ENCODE data around the gene STRN.

STRN gene

DNA sequence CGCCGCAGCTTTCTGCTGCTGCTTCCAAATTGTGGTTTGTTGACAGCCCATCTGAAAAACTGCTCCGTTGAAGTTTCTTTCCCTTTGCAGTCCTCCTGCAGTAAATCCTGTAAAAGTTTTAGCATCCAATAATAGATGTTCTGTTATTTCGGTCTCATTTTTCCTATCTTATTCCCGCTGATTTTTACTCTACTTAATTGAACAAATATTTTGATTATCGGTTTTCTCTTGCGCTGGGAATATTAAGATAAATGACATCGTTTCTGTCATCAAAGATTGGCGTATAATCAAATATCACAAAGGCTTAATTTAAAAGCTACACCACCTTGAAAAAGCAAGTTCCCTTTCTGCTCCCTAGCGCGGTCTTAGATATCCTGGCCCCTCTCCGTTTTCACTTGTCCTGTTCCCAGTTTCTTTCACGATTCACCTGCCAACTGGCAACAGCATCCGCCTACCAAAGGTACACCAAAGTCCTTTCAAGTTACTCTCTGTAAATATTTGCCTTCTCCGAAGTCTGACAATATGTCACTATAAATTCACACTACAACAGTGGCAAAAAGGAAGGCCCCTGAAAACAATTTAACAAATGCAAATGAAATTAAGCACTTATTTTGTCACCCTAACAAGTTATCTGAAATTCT, 1.0 kb upstream of the STRN start:
- Histone ChIP-seq H3K27ac (ENCODE audit: low read length) (peak overlapping the region; percentile 84), H3K9ac (ENCODE audit: low read length) (peak overlapping the region; percentile 85), H3K9me3 (ENCODE audit: insufficient read depth, low read length) (no peaks in the 10 kb centered on the region), H4K20me1 (ENCODE audit: insufficient read depth, low read length) (peaks cover 10% of the 10 kb centered on the region; the same call in 1 of the 2 replicates), H3K36me3 (replicated peaks; ENCODE audit: low read depth, low read length) (no peaks in the 10 kb centered on the region), H3K4me2 (ENCODE audit: low read length) (peak overlapping the region; percentile 94), H2AFZ (ENCODE audit: low read depth, low read length) (peak overlapping the region; percentile 96), H3K4me1 (ENCODE audit: low read length) (peaks cover 31% of the 10 kb centered on the region), H3K4me3 (ENCODE audit: low read length) (peak overlapping the region; percentile 89), H3K27me3 (ENCODE audit: low read depth, low read length) (no peaks in the 10 kb centered on the region), H3K79me2 (ENCODE audit: low read length) (peaks cover 24% of the 10 kb centered on the region)
- TF ChIP-seq CTCF (IDR thresholded peaks at IDR 0.05; ENCODE audit: low read depth, low read length) (no peak), EZH2phosphoT487 (IDR thresholded peaks at IDR 0.05; ENCODE audit: low read depth) (no peak)

GRCh38 chr2:36965751-36966369, 476 bp downstream of the STRN start:
- Histone ChIP-seq H2AFZ (ENCODE audit: low read depth, low read length) (peak overlapping the region; percentile 57), H4K20me1 (ENCODE audit: insufficient read depth, low read length) (peaks cover 10% of the 10 kb centered on the region; the same call in 1 of the 2 replicates), H3K4me1 (ENCODE audit: low read length) (peaks cover 31% of the 10 kb centered on the region), H3K9me3 (ENCODE audit: insufficient read depth, low read length) (no peaks in the 10 kb centered on the region), H3K79me2 (ENCODE audit: low read length) (peaks cover 34% of the 10 kb centered on the region), H3K27ac (ENCODE audit: low read length) (peak overlapping the region; percentile 57), H3K9ac (ENCODE audit: low read length) (peak overlapping the region; percentile 88), H3K27me3 (ENCODE audit: low read depth, low read length) (no peaks in the 10 kb centered on the region), H3K4me2 (ENCODE audit: low read length) (peak overlapping the region; percentile 88), H3K36me3 (replicated peaks; ENCODE audit: low read depth, low read length) (no peaks in the 10 kb centered on the region), H3K4me3 (ENCODE audit: low read length) (peak overlapping the region; percentile 96)
- TF ChIP-seq EZH2phosphoT487 (IDR thresholded peaks at IDR 0.05; ENCODE audit: low read depth) (no peak), CTCF (IDR thresholded peaks at IDR 0.05; ENCODE audit: low read depth, low read length) (no peak)

DNA sequence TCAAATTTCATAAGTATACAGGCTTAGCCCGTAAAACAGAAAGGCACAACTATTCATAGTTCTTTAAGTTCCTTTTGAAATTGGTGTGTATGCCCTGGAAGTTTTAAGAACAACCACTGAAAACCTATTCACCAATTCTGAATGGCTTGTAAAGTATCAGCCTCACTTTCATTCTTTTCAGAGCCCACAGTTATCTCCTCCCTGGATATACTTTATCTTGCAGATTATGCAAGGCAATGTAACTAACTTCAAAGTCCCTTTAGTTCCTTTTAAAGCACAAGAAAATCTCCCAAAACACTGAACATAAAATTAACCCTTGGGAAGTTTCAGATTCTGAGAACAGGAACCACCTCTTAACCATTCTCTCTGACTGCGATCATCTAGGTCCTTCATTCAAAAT, 1.1 kb downstream of the STRN start:
- Histone ChIP-seq H3K79me2 (ENCODE audit: low read length) (peaks cover 34% of the 10 kb centered on the region), H4K20me1 (ENCODE audit: insufficient read depth, low read length) (peaks cover 10% of the 10 kb centered on the region; the same call in 1 of the 2 replicates), H3K9me3 (ENCODE audit: insufficient read depth, low read length) (no peaks in the 10 kb centered on the region), H3K4me3 (ENCODE audit: low read length) (peak overlapping the region; percentile 96), H3K27ac (ENCODE audit: low read length) (no peak overlapping the region), H3K36me3 (replicated peaks; ENCODE audit: low read depth, low read length) (no peaks in the 10 kb centered on the region), H3K4me2 (ENCODE audit: low read length) (peak overlapping the region; percentile 88), H3K27me3 (ENCODE audit: low read depth, low read length) (no peaks in the 10 kb centered on the region), H2AFZ (ENCODE audit: low read depth, low read length) (no peak overlapping the region), H3K9ac (ENCODE audit: low read length) (peak overlapping the region; percentile 88), H3K4me1 (ENCODE audit: low read length) (peaks cover 31% of the 10 kb centered on the region)
- TF ChIP-seq CTCF (IDR thresholded peaks at IDR 0.05; ENCODE audit: low read depth, low read length), result no peak
- TF ChIP-seq EZH2phosphoT487 (IDR thresholded peaks at IDR 0.05; ENCODE audit: low read depth), result no peak

DNA sequence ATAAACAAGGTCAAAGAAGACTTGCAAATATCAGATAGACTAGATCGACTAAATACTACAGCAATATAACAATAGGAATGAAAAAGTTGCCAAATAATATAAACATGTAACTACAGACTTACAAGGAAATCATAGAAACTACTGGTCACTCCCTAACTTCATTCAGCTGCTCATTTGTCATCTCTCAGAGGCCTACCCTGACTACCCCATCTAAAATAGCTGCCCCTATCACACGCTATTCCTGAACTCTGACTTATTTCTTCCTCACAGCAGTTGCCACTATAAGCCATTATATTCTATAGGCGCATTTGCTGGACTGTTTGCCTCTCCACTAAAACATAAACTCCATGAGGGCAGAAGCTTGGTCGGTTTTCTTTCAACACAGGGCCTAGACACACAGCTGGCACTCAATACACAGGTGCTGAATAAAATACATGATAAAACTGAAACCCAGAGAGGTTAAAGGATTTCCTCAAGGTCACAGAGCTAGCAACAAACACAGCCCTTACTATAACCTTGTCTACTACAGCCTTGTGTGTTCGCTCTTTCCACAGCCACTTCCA, 1.8 kb downstream of the STRN start:
- Histone ChIP-seq H3K79me2 (ENCODE audit: low read length) (peaks cover 34% of the 10 kb centered on the region), H4K20me1 (ENCODE audit: insufficient read depth, low read length) (peaks cover 10% of the 10 kb centered on the region; the same call in 1 of the 2 replicates), H3K9me3 (ENCODE audit: insufficient read depth, low read length) (no peaks in the 10 kb centered on the region), H3K4me1 (ENCODE audit: low read length) (peaks cover 31% of the 10 kb centered on the region), H3K9ac (ENCODE audit: low read length) (no peak overlapping the region), H3K4me2 (ENCODE audit: low read length) (peak overlapping the region; percentile 88), H3K36me3 (replicated peaks; ENCODE audit: low read depth, low read length) (no peaks in the 10 kb centered on the region), H2AFZ (ENCODE audit: low read depth, low read length) (no peak overlapping the region), H3K4me3 (ENCODE audit: low read length) (0 out of 2 replicates have a peak overlapping the region, but pooled peaks have one; percentile 96), H3K27me3 (ENCODE audit: low read depth, low read length) (no peaks in the 10 kb centered on the region), H3K27ac (ENCODE audit: low read length) (no peak overlapping the region)
- no peak for TF ChIP-seq EZH2phosphoT487 (IDR thresholded peaks at IDR 0.05; ENCODE audit: low read depth)
- TF ChIP-seq CTCF (IDR thresholded peaks at IDR 0.05; ENCODE audit: low read depth, low read length), result no peak
